GM19193 (cell line): ENCODE results near the gene OTOGL.

Source experiments
- POLR2A ChIP-seq: IDR thresholded peaks from 4 replicates; pipeline ENCODE4 v1.6.1; 2011; ENCODE audit not compliant: insufficient read depth, insufficient read length; ENCODE audit errors: extremely low read depth

Gene OTOGL

DNA sequence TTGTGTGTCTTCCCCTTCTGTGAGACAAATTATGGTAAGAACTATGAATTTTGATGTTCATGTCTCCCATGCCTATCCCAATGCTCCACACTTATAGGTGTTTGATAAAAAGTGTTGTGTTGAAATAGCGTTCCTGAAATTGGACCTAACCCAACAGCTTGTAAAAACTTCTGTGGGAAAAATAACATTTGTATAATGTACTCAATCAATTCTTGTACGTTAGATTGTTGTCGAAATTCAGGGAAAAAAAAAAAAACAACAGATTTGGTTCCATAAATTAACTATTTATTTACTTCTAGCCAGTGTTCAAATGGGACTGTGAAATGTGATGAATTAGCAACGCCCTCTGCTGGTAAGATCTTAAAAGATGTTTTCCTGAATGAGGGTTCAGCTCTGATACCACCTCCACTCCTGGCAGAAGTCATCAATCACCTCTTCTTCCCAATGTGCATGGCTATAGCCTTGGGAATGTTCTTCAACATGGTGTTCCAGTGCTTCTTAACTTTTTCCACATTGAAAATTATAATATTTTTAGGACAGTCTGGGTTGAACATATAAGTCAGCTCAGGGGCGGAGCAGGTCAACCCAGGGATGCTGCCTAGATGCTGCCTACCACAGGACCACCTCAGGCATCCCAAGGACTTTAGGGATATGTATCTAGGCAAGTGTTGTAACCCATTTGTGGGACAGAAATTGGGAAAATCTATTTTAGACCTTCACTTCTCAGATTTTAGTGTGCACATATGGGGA lies 170.6 kb downstream of the OTOGL start:
- TF ChIP-seq POLR2A = no peak

DNA sequence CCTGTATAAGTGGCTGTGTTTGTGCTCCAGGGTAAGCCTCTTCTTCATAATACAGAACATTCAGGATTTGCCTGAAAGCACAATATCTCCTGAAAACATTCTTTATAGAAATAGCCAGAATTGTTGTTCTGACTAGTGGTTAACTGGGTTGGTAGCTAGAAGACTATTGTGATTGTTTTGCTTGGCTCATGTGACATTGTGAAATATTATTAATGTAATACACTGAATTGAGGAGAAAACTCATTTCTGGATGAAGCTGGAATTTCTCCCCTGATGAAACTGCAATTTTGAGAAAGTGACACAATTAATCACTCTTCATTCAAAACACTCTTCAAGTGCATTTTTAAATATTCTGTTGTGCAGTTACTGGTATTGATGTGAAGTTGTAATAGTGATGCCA lies 172.4 kb downstream of the OTOGL start:
- no peak for TF ChIP-seq POLR2A

DNA sequence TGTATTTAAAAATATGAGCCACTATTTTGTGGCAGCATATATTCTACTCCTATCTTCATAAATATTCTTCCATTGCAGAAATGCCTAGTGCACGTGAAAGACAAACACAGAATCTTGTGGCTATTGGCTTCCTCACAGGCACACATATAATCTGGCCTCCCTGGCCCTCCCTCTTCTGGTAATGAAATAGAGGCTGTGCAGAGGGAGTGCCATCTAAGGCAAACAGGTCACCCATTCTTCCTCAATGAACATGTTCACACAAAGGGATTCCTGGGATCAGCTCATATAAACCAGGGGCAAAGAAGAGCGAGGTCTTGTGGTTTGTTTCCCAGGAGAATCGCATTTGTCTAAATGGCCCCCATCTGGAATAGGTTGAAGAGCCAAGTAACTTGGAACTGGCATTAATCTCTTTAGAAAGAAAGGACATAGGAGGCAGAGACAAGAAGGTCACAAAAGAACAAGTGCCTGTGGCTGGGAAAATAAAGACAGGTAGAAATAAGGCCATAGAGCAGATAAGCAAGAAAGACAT lies 173.1 kb downstream of the OTOGL start:
- TF ChIP-seq POLR2A = no peak

DNA sequence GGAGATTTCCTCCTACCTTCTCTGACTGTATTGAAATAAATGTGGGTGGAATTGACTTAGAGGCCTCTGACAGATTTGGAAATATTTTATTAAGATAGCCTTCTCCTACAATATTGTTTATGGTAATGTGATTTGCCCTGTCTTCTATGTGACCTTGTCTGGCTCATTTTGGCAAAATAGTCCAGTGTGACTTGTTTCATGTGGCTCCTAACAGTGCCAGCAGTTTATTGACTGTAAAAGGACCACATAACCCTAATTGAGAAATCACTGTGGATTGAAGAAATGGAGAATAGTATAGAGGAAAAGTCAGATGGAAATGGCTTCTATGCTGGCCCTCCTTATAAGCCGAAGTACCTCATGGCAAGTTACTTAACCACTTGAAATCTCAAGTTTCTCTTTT lies 173.8 kb downstream of the OTOGL start:
- TF ChIP-seq POLR2A = no peak

DNA sequence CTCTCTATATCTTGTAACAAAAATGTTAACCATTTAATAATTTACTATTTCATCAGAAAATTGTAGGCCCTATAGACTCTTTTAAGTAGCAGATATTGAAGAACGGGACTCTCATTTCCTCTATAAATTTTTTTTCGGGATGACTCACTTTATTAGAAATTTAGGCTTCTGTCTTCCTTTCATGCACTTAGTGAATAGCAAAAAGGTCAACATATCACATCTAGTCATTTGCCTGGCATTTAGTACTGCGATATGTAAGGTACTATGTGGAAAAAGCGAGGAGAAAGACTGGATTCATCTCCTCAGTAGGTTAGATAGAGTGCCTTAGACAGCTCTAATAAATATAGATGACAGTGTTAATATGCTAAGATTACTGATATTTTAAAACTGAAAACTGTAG lies 178.4 kb downstream of the OTOGL start:
- no peak for TF ChIP-seq POLR2A

DNA sequence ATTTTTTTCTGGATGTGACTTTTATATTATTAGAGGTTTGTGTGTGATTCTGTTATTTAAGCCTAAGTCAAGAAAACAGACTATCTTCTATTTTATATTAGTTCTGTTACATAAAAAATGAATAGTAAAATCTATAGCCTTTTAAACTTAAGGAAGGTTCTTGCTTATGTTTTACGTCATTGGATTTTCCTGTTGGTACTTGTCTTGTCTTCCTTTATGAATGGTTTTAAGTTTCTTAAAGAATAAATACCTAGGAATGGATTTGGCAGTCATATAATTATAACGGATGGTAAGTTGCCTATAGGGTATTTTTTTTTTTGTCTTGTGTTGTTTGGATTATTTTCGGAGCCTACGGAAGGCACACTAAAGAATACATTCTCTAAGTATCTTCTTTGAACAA lies 182.9 kb downstream of the OTOGL start:
- TF ChIP-seq POLR2A = no peak

DNA sequence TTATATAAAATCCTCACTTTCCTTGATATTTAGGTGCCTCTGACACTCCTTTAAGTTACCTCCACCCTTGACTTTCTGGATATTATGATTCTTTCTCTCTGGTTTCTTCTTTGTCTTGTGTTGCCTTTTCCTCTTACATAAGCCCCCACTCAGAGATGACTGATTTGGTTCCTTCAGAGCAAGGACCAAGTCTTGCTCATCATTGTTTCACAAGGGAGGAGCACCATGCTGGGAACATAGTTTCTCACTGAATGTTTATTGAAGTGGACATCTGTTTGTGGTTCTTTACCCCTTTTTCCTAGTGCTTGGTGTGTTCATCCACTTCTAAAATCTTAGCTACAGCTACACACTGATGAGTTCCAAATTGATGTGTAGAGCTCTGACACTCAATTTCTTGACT lies 183.4 kb downstream of the OTOGL start:
- TF ChIP-seq POLR2A = no peak

DNA sequence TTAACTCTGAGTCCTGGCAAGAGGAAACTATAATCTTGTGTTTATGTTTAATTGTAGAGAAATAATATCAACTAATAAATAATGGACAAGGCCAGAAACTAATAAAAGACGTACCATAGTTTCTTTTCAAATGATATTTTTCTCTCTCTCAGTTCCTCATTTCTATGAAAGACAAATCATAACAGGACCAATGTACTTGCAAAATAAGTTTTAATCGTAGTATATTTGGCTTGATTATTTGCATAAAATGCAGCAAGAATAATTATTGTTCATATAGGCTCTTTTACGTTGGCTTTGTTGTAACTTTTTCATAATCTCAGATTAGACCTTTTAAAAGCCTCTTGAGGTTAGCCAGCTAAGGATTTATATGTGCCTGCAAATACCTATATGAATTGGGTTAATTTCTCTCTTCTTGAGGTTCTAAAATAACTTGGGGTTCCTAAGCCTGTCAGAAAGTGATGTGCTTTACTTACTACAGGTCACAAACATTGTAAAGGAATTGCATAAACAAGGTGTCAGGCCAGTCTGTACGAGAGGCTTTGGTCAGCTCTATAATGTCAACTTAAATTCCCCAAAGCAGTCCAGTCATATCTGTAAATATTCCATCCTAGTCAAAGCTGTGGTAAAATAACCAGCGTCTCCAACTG lies 191.9 kb downstream of the OTOGL start:
- TF ChIP-seq POLR2A = no peak

DNA sequence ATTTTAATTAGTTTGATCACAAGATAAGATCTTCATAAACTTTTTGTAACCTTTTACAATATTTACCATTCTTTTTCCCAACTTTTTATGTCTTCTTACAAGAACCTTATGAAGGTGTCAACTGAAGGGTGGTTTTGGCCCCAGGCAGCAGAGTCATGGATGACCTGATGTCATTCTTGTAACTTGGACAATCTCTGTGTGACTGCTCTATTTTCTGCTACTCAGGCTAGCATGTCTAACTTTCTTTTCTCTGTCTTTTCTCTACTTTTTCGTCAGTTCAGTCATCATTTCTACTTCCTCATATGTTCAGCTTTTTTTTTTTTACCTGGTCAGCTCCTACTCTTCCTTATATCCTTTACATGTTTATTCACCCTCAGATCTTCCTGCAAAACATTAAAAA lies 194.0 kb downstream of the OTOGL start:
- TF ChIP-seq POLR2A = no peak

DNA sequence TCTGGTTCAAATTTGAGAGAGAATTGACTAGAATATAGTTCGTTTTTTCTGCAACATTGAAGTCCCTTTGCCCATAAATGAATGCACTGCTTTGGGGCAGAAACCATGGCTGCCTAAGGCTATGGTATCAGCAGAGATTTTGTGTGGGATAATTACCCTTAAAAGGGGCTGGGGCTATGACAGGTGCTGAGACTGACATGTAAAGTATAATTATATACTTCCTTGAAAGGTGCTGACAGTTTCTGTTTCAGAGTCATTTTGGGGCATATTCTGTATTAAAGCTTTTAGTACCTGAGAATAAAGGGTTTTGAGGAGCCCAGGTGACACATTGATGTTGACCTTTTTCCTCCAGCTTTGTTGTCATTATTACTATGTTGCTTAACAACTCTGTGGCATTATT lies 194.4 kb downstream of the OTOGL start:
- no peak for TF ChIP-seq POLR2A

DNA sequence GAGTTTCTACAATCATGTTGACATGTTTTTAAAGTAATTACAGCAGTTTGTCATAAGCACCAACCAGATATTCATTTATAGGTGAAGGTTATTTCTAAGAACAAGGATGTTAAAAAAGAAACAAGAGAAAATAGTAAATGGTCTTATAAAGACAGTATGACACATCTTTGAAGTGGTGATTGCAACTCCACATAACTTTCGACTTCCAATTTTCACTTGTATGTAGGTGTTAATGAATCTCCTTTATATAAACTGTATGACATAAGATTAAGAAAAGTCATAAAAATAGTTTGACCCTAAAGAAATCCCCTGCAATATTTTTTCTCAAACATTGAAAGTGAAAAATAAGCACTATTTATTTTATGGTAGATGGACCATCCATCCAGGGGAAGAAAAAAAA lies 199.9 kb downstream of the OTOGL start:
- TF ChIP-seq POLR2A = no peak

DNA sequence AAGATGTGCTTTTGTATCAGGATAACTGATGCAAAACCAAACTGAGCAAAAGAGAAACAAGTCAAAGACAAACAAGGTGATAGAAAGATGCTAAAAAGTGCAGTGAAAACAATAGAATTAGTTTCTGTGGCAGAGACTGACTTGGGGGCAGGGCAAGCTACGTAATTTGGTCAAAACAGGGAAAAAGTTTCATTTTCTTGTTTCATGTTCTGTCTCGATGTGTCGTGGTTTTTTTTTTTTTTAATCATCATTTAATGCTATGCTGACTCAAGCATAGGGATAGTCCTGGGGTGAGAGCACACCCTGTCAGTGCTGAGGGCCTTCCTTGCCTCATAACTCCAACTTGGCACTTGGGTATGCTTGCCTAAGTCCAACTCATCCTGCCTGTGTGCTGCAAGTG lies 200.6 kb downstream of the OTOGL start:
- TF ChIP-seq POLR2A = no peak

DNA sequence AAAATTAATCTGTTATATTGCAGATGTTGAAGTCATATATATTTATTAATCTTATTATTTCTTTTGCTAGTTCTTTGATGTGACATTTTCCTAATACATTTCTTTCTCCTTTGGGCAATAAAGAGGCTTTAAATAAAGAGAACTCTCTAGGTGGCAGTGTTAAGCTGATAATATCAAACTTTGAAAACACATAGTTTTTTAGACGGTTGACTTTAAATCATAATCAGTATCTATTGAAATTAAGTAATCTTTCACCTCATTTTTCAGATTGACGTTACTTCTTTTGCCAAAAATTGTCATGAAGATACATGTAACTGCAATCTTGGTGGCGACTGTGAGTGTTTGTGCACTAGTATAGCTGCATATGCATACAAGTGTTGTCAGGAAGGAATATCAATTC lies 213.9 kb downstream of the OTOGL start:
- no peak for TF ChIP-seq POLR2A

DNA sequence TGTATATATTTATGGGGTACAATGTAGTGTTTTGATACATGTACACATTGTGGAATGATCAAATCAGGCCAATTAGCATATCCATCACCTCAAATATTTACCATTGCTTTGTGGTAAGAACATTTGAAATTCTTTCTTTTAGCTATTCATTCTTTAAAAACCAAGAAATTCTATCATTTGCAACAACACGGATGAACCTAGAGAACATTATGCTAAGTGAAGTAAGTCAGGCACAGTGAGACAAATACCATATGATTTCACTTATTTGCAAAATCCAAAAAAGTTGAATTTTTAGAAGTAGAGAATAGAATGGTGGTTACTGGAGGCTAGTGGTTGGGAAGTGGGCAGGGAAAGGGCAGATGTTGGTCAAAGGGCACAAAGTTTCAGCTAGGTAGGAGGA lies 215.4 kb downstream of the OTOGL start:
- no peak for TF ChIP-seq POLR2A

DNA sequence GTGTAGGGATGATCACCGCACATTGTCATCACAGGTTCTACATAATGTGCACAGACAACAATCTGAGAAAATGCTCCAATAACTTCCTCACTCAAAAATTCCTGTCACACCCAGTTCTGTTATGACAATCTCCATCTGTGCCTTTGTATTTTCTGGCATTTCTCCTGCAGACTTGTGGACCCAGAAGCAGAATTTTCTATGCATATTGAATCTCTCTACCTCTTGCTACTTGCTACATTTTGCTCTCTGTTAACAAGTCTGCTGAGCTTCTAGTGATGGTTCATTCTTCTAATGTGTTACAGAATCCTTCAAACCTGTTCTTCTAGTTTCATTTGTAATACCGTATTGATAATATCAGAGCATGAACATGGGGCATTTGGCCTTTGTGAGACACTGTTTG lies 216.9 kb downstream of the OTOGL start:
- TF ChIP-seq POLR2A = no peak

DNA sequence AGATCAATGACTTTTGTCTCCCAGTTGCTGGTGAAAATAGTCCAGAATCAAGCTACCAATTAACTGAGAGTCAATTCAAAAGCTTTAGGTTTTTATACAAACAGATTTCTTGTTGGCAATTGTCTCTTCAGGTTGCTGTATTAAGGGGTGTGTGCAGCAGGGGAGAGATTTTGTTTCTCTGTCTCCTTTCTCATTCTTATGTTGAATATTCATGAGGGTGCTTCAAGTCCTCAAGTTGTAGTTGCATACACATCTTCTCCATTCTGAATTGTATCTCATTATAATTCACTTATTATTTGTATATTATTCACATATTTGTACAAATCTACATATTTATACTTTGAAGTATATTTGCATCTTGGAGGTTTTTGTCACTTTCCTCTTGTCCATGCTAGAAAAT lies 218.0 kb downstream of the OTOGL start:
- no peak for TF ChIP-seq POLR2A
